HL-60 (cell line): ENCODE measurements around the gene GNG2.

Experiments
- DNase-seq, 2 experiments: peaks; one replicate each; pipeline ENCODE4 v3.0.0-alpha.2; 2010 to 2020; ENCODE audit warnings: low read depth in 1 of 2, low spot score in 1 of 2
- H3K27ac ChIP-seq: fragments of 250-450 bp; sonication (Bioruptor Pico); replicated peaks from 2 replicates; pipeline ENCODE4 v1.5.1; 2020; ENCODE audit warnings: mild to moderate bottlenecking, moderate library complexity
- H3K27me3 ChIP-seq: fragments of 250-450 bp; sonication (Bioruptor Pico); 2 replicates; pipeline ENCODE4 v1.5.1; 2021; ENCODE audit warnings: mild to moderate bottlenecking, moderate library complexity; ENCODE audit not compliant: insufficient read depth, poor library complexity, severe bottlenecking
- H3K4me3 ChIP-seq: replicated peaks from 2 replicates; pipeline ENCODE4 v1.5.1; 2011; ENCODE audit warnings: mild to moderate bottlenecking, control low read depth, low read length; ENCODE audit not compliant: insufficient read depth
- CTCF ChIP-seq: IDR thresholded peaks from one replicate; pipeline ENCODE4 v1.5.1; 2011; ENCODE audit warnings: low read length, control low read depth, inconsistent platforms; ENCODE audit not compliant: insufficient read depth
- GABPA ChIP-seq: IDR thresholded peaks from 2 replicates; pipeline ENCODE4 v1.6.1; 2012; ENCODE audit warnings: low read depth
- POLR2AphosphoS5 ChIP-seq: IDR thresholded peaks from 2 replicates; pipeline ENCODE4 v1.6.1; 2012; ENCODE audit warnings: low read depth
- SPI1 ChIP-seq: IDR thresholded peaks from 2 replicates; pipeline ENCODE4 v1.6.1; 2012; ENCODE audit warnings: low read depth, mild to moderate bottlenecking, borderline replicate concordance
- TF ChIP-seq, protein P1 (sequence below): IDR thresholded peaks from 2 replicates; pipeline ENCODE4 v1.6.1; 2012; ENCODE audit warnings: low read depth; ENCODE audit not compliant: insufficient replicate concordance

Gene GNG2

GRCh38 chr14:52007211-52007610 lies 146.8 kb downstream of the GNG2 start:
- DNase-seq = no peak
- no peaks in the 10 kb centered on the region for H3K27me3 ChIP-seq
- TF ChIP-seq CTCF (no peak), SPI1 (no peak), GABPA (no peak), POLR2AphosphoS5 (no peak)
- TF ChIP-seq, protein P1, sequence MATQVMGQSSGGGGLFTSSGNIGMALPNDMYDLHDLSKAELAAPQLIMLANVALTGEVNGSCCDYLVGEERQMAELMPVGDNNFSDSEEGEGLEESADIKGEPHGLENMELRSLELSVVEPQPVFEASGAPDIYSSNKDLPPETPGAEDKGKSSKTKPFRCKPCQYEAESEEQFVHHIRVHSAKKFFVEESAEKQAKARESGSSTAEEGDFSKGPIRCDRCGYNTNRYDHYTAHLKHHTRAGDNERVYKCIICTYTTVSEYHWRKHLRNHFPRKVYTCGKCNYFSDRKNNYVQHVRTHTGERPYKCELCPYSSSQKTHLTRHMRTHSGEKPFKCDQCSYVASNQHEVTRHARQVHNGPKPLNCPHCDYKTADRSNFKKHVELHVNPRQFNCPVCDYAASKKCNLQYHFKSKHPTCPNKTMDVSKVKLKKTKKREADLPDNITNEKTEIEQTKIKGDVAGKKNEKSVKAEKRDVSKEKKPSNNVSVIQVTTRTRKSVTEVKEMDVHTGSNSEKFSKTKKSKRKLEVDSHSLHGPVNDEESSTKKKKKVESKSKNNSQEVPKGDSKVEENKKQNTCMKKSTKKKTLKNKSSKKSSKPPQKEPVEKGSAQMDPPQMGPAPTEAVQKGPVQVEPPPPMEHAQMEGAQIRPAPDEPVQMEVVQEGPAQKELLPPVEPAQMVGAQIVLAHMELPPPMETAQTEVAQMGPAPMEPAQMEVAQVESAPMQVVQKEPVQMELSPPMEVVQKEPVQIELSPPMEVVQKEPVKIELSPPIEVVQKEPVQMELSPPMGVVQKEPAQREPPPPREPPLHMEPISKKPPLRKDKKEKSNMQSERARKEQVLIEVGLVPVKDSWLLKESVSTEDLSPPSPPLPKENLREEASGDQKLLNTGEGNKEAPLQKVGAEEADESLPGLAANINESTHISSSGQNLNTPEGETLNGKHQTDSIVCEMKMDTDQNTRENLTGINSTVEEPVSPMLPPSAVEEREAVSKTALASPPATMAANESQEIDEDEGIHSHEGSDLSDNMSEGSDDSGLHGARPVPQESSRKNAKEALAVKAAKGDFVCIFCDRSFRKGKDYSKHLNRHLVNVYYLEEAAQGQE = no peak
- H3K27ac ChIP-seq = no peak overlapping the region
- H3K4me3 ChIP-seq = no peak overlapping the region

DNA sequence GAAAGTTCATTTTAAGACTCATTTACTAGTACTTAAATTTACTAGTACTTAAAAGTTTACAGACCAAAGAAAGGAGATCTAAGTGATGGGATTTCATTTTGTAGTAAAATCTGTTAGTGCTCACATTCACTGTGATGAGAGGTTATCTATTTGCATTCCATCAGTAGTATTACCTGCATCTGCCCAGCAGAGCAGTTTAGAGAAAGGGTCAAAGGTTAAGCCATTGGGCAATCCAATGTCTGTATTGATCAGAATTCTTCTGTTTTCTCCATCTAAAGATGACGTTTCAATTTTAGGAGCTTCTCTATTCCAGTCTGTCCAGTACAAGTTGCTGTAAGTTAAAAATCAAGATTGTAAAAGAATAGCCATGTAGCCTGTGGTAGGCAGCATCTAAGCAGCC lies 147.2 kb downstream of the GNG2 start:
- no peak for TF ChIP-seq CTCF
- no peak for TF ChIP-seq SPI1
- TF ChIP-seq GABPA = no peak
- TF ChIP-seq POLR2AphosphoS5 = no peak
- TF ChIP-seq, protein P1 = no peak
- no peak overlapping the region for H3K27ac ChIP-seq
- no peak overlapping the region for H3K4me3 ChIP-seq
- DNase-seq = no peak
- no peaks in the 10 kb centered on the region for H3K27me3 ChIP-seq

DNA sequence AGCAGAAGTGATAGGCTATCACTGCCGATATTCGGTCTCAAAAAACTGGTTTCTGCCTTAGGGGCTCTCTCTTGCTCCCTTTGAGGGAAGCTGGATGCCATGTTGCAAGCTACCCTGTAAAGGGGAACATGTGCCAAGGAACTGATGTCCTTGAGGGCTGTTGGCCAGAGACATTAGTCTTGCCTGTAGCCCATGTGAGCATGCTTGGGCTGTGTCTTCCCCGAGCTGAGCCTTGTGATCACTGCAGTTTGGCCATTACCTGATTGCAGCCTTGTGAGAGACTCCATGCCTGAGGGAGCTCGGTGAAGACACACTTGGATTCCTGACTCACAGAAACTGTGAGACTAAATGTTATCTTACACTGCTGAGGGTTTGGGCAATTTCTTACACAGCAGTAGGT lies 147.7 kb downstream of the GNG2 start:
- Histone ChIP-seq H3K4me3 (no peak overlapping the region), H3K27me3 (no peaks in the 10 kb centered on the region), H3K27ac (no peak overlapping the region)
- no peak for TF ChIP-seq CTCF
- TF ChIP-seq GABPA = no peak
- TF ChIP-seq POLR2AphosphoS5 = no peak
- TF ChIP-seq, protein P1 = no peak
- no peak for TF ChIP-seq SPI1
- no peak for DNase-seq
